ENCODE data around the gene GAS7.

DNA sequence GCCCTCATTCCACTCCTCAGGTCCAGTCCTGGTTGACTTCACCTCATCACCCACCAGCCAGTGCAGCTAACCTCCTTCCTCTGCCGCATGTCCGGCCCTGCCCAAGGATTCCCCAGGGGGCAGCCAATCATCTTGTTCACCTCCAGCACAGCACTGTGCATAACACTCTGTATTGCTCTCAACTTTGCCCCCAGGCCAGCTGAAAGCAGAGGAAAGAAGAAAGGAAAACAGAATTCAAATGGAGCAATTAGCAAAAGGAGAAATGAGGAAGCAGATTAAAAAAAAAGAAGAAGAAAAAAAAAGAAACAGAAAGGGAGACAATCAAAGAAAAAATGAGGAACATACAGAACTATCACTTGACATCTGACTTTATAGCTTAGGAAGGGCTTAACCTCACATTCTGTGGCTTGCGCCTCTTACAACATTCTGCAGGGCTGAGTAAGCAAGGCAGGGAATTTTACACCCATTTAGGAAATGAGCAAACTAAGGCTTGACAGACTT is 26.1 kb downstream of the GAS7 start:
- TF ChIP-seq, protein P1, sequence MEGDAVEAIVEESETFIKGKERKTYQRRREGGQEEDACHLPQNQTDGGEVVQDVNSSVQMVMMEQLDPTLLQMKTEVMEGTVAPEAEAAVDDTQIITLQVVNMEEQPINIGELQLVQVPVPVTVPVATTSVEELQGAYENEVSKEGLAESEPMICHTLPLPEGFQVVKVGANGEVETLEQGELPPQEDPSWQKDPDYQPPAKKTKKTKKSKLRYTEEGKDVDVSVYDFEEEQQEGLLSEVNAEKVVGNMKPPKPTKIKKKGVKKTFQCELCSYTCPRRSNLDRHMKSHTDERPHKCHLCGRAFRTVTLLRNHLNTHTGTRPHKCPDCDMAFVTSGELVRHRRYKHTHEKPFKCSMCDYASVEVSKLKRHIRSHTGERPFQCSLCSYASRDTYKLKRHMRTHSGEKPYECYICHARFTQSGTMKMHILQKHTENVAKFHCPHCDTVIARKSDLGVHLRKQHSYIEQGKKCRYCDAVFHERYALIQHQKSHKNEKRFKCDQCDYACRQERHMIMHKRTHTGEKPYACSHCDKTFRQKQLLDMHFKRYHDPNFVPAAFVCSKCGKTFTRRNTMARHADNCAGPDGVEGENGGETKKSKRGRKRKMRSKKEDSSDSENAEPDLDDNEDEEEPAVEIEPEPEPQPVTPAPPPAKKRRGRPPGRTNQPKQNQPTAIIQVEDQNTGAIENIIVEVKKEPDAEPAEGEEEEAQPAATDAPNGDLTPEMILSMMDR (IDR thresholded peaks at IDR 0.05): no peak
- TF ChIP-seq POLR2A (IDR thresholded peaks at IDR 0.05) (no peak), EP300 (IDR thresholded peaks at IDR 0.05) (no peak)
